Motor neuron (in vitro differentiated cells): ENCODE measurements around the gene SLC6A3. TPM values are rescaled to one million over a fixed set of nuclear protein-coding genes. Genes with fewer than 3 reads are reported as not detected.
A peak's percentile ranks its signal among the peaks of the same experiment; 100 is the strongest.

Source experiments
- ATAC-seq, 8 experiments: fragments of 200-7000 bp; cut with Tn5 transposase; replicated peaks in 6 of 8; 2 replicates each; pipeline ENCODE4 v1.8.0; 2021; ENCODE audit warnings: mild to moderate bottlenecking in 8 of 8, moderate library complexity in 8 of 8
- H3K27ac ChIP-seq, 2 donors: fragments of 250-450 bp; sonication (Bioruptor Pico); 2 replicates each; pipeline ENCODE4 v1.9.0; 2021; ENCODE audit warnings: antibody characterized with exemption in 2 of 2, mild to moderate bottlenecking in 2 of 2, moderate library complexity in 1 of 2
- H3K4me1 ChIP-seq, 2 donors: fragments of 250-450 bp; sonication (Bioruptor Pico); replicated peaks in 1 of 2; 2 replicates each; pipeline ENCODE4 v1.6.1; 2021; ENCODE audit warnings: antibody characterized with exemption in 2 of 2, mild to moderate bottlenecking in 2 of 2, moderate library complexity in 1 of 2
- H3K4me3 ChIP-seq, 5 donors: fragments of 250-450 bp; sonication (Bioruptor Pico); 2 replicates each; pipeline ENCODE4 v1.9.0; 2021; ENCODE audit warnings: antibody characterized with exemption in 5 of 5, mild to moderate bottlenecking in 5 of 5, moderate library complexity in 4 of 5
- WGBS, 10 experiments: fragments of 450-650 bp; shearing (Covaris generic); methylation state at CpG; one replicate each; pipeline ENCODE4 v1.0.0; 2022; 5-methylcytosine and 5-hydroxymethylcytosine counted together
- in situ Hi-C, 9 experiments: fragments of 400-800 bp; cut with MboI; loops; one replicate each; pipeline ENCODE4 v1.15.0; 2021; ENCODE audit warnings: low sequenced_read_pairs in 9 of 9, low pct_unique_long_range_greater_than_20kb in 2 of 9; ENCODE audit not compliant: unreplicated experiment in 9 of 9
- total RNA-seq, 8 experiments: library from RNA; unstranded; fragments of 300-600 nt; gene quantifications; 2 replicates each; pipeline versions ENCODE4 v1.2.3 to v1.2.4, GENCODE V29; 2022

Gene SLC6A3
- 1 to 10 TPM in 2 of 8 experiments, under 1 TPM in 4, not detected in 2; 0.05 to 1.7 (median 0.52) TPM for total RNA-seq

DNA sequence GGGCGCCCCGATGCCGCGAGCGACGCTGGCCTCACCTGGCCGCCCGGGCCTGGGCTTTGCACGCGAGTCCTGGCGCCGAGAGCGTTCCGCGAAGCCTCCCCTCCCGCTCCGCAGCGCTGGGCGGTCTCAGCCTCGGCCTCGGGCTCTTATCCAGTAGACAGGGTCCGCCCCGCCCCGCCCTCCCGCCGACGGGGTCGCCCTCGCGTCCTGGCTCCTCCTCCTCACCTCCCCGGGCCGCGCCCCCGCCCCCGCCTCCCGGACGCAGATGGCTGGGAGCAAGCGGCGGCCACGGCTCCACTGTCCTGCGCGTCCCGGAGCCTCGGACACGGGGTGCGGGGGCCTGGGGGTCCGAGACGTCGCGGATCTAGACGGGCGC is at the start of gene SLC6A3:
TSS of gene SLC6A3 (minus strand) at position 128 of the 376 bp plus-strand sequence. CDS start 2,243 bp downstream, outside the sequence.
- ATAC-seq: peak; percentile 58 to 91 (median 73)
- Histone ChIP-seq H3K4me3 (peak within 1 kb of the TSS in 1 of 5 donors; percentile 22), H3K4me1 (peaks cover 3 to 4% of the 10 kb centered on the region in 2 donors), H3K27ac (no peak within 1 kb of the TSS)
- no CpG with 5 or more reads among the region's 52 CpGs for WGBS, 10 experiments
- in situ Hi-C loops: no loop called here

DNA sequence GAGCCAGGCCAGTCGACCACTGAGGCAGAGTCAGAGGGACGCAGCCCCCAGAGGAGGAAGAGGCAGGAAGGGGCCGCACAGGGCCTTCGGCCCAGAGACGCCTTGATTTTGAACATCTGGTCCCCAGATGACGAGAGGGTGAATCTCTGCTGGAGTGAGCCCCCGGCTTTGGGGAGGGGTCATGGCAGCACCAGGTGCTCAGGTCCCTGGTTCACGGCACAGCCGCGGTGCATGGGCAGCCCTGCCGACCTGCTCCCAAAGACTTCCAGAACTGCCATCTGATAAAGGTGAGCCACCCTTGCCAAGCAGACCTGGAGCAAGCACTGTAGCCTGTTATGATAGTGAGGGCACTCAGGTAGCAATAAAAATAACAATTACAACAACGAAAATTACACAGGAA is 48.7 kb upstream of the SLC6A3 start:
- no peaks in the 10 kb centered on the region for H3K4me1 ChIP-seq
- H3K4me3 ChIP-seq: no peak overlapping the region
- in situ Hi-C loops: loop anchor here in 1 of 9 experiments (25.0 kb wide), 1 partner anchor 143 kb away; no protein-coding TSS in a partner anchor
- WGBS, 10 experiments: 53 to 100% (median 100%) methylated on average over 1 to 7 of the region's 12 CpGs; no CpG with 5 or more reads in 7 of the 10 experiments
- H3K27ac ChIP-seq: no peak overlapping the region
- no peak for ATAC-seq

- H3K27ac ChIP-seq: no peak overlapping the region
- H3K4me3 ChIP-seq: no peak overlapping the region
- WGBS, 10 experiments: 80 to 100% (median 96%) methylated on average over 1 to 6 of the region's 16 CpGs; no CpG with 5 or more reads in 4 of the 10 experiments
Measured at GRCh38 chr5:1493413-1493812, 48.2 kb upstream of the SLC6A3 start.

GRCh38 chr5:1492757-1493156 is 47.5 kb upstream of the SLC6A3 start:
- no peaks in the 10 kb centered on the region for H3K4me1 ChIP-seq
- 80 to 100% methylated on average over 1 of the region's 12 CpGs; no CpG with 5 or more reads in 8 of the 10 experiments for WGBS, 10 experiments
- in situ Hi-C loops: loop anchor here in 1 of 9 experiments (25.0 kb wide), 1 partner anchor 145 kb away; no protein-coding TSS in a partner anchor
- H3K4me3 ChIP-seq: no peak overlapping the region
- no peak overlapping the region for H3K27ac ChIP-seq
- peak in 3 of 8 experiments; percentile 9 to 21 (median 19) for ATAC-seq

More at GRCh38 chr5:1493413-1493812, 48.2 kb upstream of the SLC6A3 start:
- ATAC-seq: no peak
- in situ Hi-C loops: loop anchor here in 1 of 9 experiments (25.0 kb wide), 1 partner anchor 144 kb away; no protein-coding TSS in a partner anchor
- H3K4me1 ChIP-seq: no peaks in the 10 kb centered on the region

GRCh38 chr5:1490376-1490775 is 45.1 kb upstream of the SLC6A3 start:
- no peak overlapping the region for H3K27ac ChIP-seq
- in situ Hi-C loops: loop anchor here in 1 of 9 experiments (25.0 kb wide), 1 partner anchor 147 kb away; no protein-coding TSS in a partner anchor
- 80 to 100% (median 95%) methylated on average over 1 to 7 of the region's 12 CpGs; no CpG with 5 or more reads in 4 of the 10 experiments for WGBS, 10 experiments
- no peak for ATAC-seq
- no peak overlapping the region for H3K4me3 ChIP-seq
- H3K4me1 ChIP-seq: no peaks in the 10 kb centered on the region

DNA sequence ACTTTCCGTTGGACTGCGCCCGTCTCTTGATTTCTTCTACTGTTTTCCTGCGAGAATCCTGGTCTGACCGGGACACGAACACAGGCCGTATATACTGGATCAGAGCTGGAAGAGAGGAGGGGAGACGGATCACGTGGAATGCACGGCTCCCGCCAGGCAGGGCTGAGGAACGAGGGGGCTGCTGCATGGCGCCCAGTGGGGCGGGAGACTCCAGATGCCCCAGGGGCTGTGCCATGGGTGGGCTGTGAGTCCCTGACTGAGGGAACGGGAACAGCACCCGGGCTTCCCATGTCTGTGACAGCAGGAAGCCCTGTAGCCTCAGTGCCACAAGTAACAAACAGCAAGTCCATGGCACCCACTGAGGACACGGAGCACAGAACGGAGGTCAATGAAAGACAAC is 44.5 kb upstream of the SLC6A3 start:
- no peak overlapping the region for H3K27ac ChIP-seq
- in situ Hi-C loops: loop anchor here in 1 of 9 experiments (25.0 kb wide), 1 partner anchor 148 kb away; no protein-coding TSS in a partner anchor
- WGBS, 10 experiments: 89 to 100% (median 100%) methylated on average over 1 to 12 of the region's 18 CpGs; no CpG with 5 or more reads in 3 of the 10 experiments
- H3K4me1 ChIP-seq: no peaks in the 10 kb centered on the region
- no peak overlapping the region for H3K4me3 ChIP-seq
- no peak for ATAC-seq

- no peak overlapping the region for H3K4me3 ChIP-seq
- 0 to 100% (median 90%) methylated on average over 1 to 12 of the region's 14 CpGs; no CpG with 5 or more reads in 5 of the 10 experiments for WGBS, 10 experiments
- no peaks in the 10 kb centered on the region for H3K4me1 ChIP-seq
- H3K27ac ChIP-seq: no peak overlapping the region
- in situ Hi-C loops: loop anchor here in 1 of 9 experiments (25.0 kb wide), 1 partner anchor 148 kb away; no protein-coding TSS in a partner anchor
- peak in 2 of 8 experiments; percentile 99 to 100 for ATAC-seq
Measured at GRCh38 chr5:1488882-1489680, 43.8 kb upstream of the SLC6A3 start.

DNA sequence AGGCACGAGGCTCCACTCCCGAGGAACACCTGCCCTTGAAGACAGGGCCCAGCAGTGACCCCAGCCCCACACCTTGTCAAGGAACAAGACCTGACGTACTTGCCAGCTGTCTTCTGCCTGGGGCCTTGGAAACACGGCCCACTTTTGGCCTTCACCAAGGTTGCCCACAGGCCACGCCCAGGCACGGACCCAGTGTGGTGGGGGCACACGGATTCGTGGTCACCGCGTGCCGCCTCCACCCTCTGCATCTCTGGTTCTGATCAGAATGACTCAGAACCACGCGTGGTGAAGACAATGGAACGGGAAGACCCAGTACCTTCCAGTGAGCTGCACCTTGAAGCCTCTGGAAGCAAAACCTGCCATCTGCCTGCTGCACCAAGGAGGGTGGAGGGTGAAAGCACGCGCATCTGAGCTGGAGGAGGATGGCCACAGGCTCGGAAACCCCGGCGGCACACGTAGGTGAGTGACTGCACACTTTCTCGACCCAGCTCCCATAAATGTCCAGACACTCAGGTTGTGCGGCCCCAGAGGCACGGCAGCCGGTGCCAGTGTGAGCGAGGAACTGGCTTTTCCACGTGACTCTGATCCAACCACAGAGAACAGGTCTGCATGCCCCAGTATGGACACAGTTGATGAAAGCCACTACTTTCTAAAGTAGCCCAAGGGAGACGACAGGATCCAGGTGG is 42.0 kb upstream of the SLC6A3 start:
- no peak for ATAC-seq
- H3K4me3 ChIP-seq: no peak overlapping the region
- no peaks in the 10 kb centered on the region for H3K4me1 ChIP-seq
- in situ Hi-C loops: loop anchor here in 1 of 9 experiments (25.0 kb wide), 1 partner anchor 150 kb away; no protein-coding TSS in a partner anchor
- no peak overlapping the region for H3K27ac ChIP-seq
- WGBS, 10 experiments: 87 to 100% (median 97%) methylated on average over 1 to 12 of the region's 27 CpGs; no CpG with 5 or more reads in 4 of the 10 experiments

GRCh38 chr5:1486271-1486670 is 41.0 kb upstream of the SLC6A3 start:
- Histone ChIP-seq H3K4me1 (no peaks in the 10 kb centered on the region), H3K27ac (no peak overlapping the region), H3K4me3 (no peak overlapping the region)
- in situ Hi-C loops: loop anchor here in 1 of 9 experiments (25.0 kb wide), 1 partner anchor 151 kb away; no protein-coding TSS in a partner anchor
- 80 to 100% (median 95%) methylated on average over 1 to 3 of the region's 13 CpGs; no CpG with 5 or more reads in 6 of the 10 experiments for WGBS, 10 experiments
- ATAC-seq: no peak

DNA sequence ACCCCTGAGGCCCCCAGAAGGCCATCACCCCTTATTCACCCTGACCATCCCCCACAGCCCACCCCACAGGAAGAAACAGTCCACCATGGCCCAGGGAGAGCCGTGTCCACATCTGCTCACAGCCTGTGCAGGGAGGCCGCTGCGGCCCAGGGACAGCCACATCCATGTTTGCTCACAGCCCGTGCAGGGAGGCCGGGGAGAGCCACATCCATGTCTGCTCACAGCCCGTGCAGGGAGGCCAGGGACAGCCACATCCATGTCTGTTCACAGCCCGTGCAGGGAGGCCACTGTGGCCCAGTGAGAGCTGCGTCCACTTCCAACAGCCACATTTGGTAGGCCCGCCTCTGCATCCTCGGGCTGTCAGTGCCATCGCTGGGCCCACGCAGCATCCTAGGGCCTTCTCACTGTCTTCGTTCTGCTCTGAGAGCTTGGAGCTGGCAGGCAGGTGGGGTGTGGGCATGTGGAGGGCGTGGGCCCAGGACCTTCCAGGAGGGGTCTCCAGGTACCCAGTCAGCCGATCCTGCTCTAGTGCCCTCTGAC is 40.4 kb upstream of the SLC6A3 start:
- ATAC-seq: no peak
- in situ Hi-C loops: loop anchor here in 1 of 9 experiments (25.0 kb wide), 1 partner anchor 152 kb away; no protein-coding TSS in a partner anchor
- 97 to 100% methylated on average over 4 to 6 of the region's 15 CpGs; no CpG with 5 or more reads in 8 of the 10 experiments for WGBS, 10 experiments

DNA sequence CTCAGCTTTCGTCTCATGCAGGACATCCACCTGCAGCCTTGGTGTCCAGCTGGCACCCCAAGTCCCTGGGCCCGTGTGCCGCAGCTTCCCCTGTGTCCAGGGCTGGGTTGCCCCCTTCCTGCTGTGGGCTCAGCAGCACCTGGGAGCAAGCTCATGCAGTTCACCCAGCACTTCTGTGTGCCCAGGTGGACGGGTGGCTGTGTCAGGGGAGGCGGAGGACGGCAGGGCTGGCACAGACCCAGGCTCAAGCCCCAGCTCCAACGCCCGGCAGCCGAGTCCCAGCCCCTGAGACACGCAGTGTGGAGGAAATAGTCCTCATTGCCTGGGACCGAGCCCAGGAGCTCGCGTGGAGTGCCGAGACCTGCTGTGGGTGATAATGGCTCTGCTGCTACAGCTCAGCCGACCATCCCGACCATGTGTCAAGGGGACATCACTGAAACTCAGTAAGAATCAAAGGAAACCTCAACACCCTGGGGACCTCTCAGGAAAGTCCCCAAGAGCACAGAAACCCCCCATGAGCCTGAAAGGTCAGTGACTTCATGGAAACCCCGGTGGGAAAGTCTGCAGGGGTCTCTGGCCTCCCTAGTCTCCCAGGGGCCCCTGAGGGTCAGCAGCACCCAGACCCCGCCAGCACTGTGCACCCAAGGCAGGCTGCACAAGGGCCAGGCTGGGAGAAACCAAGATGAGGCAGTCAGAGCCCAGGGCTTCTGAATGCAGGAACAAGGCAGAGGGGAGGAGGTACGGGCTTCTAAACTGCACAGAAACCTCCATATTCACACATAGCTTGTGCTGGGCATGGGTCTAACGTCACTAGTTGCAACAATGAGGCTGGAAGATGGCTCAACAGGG is 39.7 kb upstream of the SLC6A3 start:
- 80 to 100% (median 90%) methylated on average over 1 to 2 of the region's 20 CpGs; no CpG with 5 or more reads in 5 of the 10 experiments for WGBS, 10 experiments
- ATAC-seq: no peak
- no peaks in the 10 kb centered on the region for H3K4me1 ChIP-seq
- in situ Hi-C loops: loop anchor here in 1 of 9 experiments (25.0 kb wide), 1 partner anchor 152 kb away; no protein-coding TSS in a partner anchor
- no peak overlapping the region for H3K4me3 ChIP-seq
- no peak overlapping the region for H3K27ac ChIP-seq

More for the DNA sequence above, 40.4 kb upstream of the SLC6A3 start:
- Histone ChIP-seq H3K27ac (no peak overlapping the region), H3K4me3 (no peak overlapping the region), H3K4me1 (no peaks in the 10 kb centered on the region)
